ENCODE data around the gene SIRT3. TPM values are rescaled to one million over a fixed set of nuclear protein-coding genes. Genes with fewer than 3 reads are reported as not detected.

Gene SIRT3
- total RNA-seq (2022; extraction: Qiagen RNA extraction) = 14.4 to 22.0 TPM (median 20.6 TPM) in 5 replicates

DNA sequence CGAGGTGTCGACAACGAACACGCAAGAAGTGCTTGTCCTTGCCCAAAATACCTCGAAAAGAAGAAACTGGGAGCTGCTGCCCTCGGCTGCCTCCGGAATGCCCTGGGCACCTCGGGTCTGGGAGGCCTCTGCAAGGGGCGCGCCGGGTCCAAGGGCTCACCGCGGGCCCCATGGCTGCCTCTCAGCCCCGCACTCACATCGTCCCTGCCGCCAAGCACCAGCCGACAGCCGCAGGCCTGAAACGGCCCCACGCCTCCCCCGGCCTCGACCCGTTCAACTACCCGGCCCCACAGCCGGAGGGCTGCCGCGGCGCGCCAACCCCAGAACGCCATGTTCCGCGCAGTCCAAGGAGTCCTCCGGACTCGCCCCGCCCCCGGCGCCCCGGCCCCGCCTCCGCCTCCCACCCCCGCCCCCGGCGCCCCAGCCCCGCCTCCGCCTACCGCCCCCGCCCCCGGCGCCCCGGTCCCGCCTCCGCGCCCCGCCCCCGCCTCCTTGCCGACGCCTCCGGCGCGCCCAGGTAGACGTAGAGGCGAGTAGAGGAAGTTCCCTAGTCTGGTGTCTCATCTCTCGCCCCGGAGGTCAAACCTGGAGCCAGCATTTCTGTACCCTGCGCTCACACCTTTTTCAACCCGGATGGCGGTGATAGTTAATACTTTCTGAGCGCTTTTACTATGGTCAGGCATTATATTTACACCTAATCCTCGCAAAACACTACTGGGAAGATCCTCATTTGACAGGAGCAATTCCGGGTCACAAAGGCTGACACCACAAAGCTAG, at the start of gene SIRT3:
TSS of gene SIRT3 (minus strand) at position 346 of the 777 bp plus-strand sequence. CDS start at position 332, 14 bp downstream.

DNA sequence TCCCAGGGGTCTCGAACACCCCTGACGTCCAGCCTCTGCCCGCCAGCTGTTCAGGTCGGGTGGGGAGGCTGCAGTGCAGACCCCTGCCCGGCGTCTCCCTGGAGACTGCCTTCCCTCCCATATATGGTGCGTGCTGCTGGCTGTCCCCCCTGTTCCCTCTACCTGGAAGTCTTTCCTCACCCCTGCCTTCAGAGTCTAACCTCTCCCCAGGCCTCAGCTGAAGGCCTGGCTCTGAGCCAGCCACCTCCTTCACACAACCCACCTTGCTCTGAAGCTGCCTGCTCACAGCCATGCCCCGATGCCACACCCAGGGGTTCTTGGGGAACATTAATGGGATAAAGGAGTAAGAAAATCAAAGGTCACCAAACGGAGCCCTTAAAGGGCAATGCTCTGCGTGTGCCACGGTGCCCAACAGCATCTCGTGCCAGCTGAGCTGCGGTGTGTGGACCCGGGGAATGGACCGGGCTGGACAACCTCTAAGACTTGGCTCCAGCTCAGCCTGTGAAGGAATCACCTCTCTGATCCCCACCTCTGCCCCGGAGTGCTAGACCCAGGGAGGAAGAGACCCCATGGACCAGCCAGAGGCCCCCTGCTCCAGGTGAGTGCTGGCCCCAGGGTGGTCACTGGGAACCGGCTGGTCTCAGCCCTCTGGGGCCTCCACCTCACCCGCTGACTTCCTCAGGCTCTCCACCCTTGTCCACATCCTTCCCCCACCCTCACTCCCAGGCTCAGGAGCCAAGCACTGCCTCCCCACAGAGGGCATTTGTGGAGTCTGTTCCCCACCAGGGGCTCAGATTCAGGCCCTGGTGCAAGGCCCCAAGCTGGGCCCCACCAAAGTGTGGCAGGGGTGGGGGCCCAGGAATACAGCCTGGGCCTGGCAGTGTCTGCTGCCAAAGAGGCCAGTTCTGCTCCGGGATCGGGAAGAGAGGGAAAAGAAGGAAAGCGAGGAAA, 42.1 kb upstream of the SIRT3 start, which contains the start of gene NLRP6:
TSS of gene NLRP6 (plus strand) at position 407 of the 951 bp plus-strand sequence. CDS start at position 570, 163 bp downstream.

GRCh38 chr11:236774-237767, 929 bp upstream of the SIRT3 start, which contains the start of gene PSMD13:
TSS of gene PSMD13 (plus strand) at chr11:236976. CDS start at chr11:237050, 74 bp downstream.

GRCh38 chr11:207208-207862, 28.8 kb downstream of the SIRT3 start, which contains the start of the genes BET1L and RIC8A:
TSS of gene BET1L (minus strand) at chr11:207399. CDS start at chr11:207321, 78 bp downstream.
TSS of gene RIC8A (plus strand) at chr11:207708. CDS start at chr11:208855, 1,147 bp downstream.

DNA sequence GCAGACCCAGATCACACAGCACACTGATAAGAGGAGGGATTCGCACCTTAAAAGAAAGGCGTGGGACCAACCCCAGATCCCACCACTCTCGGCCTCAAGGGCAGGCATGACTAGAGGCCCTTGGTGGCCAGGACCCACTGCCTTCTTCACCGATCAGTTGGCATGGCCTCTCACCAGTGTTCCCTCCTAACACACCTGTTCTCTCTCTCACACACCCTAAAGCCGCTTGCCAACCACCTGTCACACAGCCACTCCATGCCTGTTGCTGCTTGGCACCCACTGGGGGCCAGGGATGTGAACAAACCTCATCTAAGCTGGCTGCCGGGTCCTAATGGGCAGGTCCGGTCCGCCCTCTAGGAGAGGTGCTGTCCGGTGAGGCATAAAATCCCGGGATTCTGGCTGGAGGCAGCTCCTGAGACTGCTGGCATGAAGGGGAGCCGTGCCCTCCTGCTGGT, 43.4 kb downstream of the SIRT3 start, which contains the start of gene SCGB1C1:
TSS of gene SCGB1C1 (plus strand) at position 405 of the 455 bp plus-strand sequence. CDS start at position 427, 22 bp downstream.

Other genes with a start within 250 kb of the SIRT3 start
- gene SCGB1C1, start 43.3 kb downstream of the SIRT3 start, total RNA-seq (2022; extraction: Qiagen RNA extraction) = not detected in 5 replicates
- gene BET1L, start 28.9 kb downstream of the SIRT3 start, total RNA-seq (2022; extraction: Qiagen RNA extraction) = 38.1 to 49.8 TPM (median 48.0 TPM) in 5 replicates
- gene RIC8A, start 28.6 kb downstream of the SIRT3 start, total RNA-seq (2022; extraction: Qiagen RNA extraction) = 116 to 126 TPM (median 121 TPM) in 5 replicates
- gene PSMD13, start 634 bp upstream of the SIRT3 start, total RNA-seq (2022; extraction: Qiagen RNA extraction) = 168 to 196 TPM (median 173 TPM) in 5 replicates
- gene NLRP6, start 42.1 kb upstream of the SIRT3 start, total RNA-seq (2022; extraction: Qiagen RNA extraction) = not detected in 5 replicates
- 7.1 to 15.7 TPM (median 12.5 TPM) in 5 replicates for gene PGGHG, start 52.8 kb upstream of the SIRT3 start, total RNA-seq (2022; extraction: Qiagen RNA extraction)
- not detected in 5 replicates for gene IFITM5, start 63.2 kb upstream of the SIRT3 start, total RNA-seq (2022; extraction: Qiagen RNA extraction)
- gene IFITM2, start 71.5 kb upstream of the SIRT3 start, total RNA-seq (2022; extraction: Qiagen RNA extraction) = 59.0 to 71.7 TPM (median 65.6 TPM) in 5 replicates
- 0.22 to 0.64 TPM (median 0.39 TPM) in 5 replicates for gene IFITM1, start 77.7 kb upstream of the SIRT3 start, total RNA-seq (2022; extraction: Qiagen RNA extraction)
- 18.8 to 35.6 TPM (median 29.9 TPM) in 5 replicates for gene IFITM3, start 84.5 kb upstream of the SIRT3 start, total RNA-seq (2022; extraction: Qiagen RNA extraction)
- gene B4GALNT4, start 133.2 kb upstream of the SIRT3 start, total RNA-seq (2022; extraction: Qiagen RNA extraction) = 11.1 to 25.3 TPM (median 20.4 TPM) in 5 replicates
- gene PKP3, start 157.9 kb upstream of the SIRT3 start, total RNA-seq (2022; extraction: Qiagen RNA extraction) = 26.3 to 41.8 TPM (median 39.9 TPM) in 5 replicates
- gene SIGIRR, start 178.7 kb upstream of the SIRT3 start, total RNA-seq (2022; extraction: Qiagen RNA extraction) = 55.4 to 103 TPM (median 98.4 TPM) in 5 replicates
- gene ANO9, start 205.7 kb upstream of the SIRT3 start, total RNA-seq (2022; extraction: Qiagen RNA extraction) = 0.55 to 1.8 TPM (median 1.0 TPM) in 5 replicates
- gene PTDSS2, start 213.9 kb upstream of the SIRT3 start, total RNA-seq (2022; extraction: Qiagen RNA extraction) = 35.2 to 48.7 TPM (median 46.0 TPM) in 5 replicates

Measured in A549 treated with CORT108297 at 1 μM for 4 hours (cell line).